Common myeloid progenitor, CD34-positive (primary cell): Measurements from ENCODE around the gene PTPRN2.

Experiments used
- CTCF ChIA-PET: fragments of 350-600 bp; sonication (Branson Sonifier 250); formaldehyde crosslinking; loops from one replicate; lab custom pipeline; 2021; ENCODE audit warnings: antibody characterized with exemption; lab: Charles Lee
- POLR2A ChIA-PET: fragments of 350-600 bp; sonication (Branson Sonifier 250); formaldehyde crosslinking; loops from one replicate; lab custom pipeline; 2021; ENCODE audit warnings: antibody characterized with exemption; lab: Charles Lee
- DNase-seq, 3 donors: peaks; one replicate each; pipeline versions ENCODE4 v3.0.0 to v3.0.0-alpha.2; 2013
- H3K27ac ChIP-seq, 2 experiments: 1 replicate in 1 of 2; 2 replicates in 1 of 2; pipeline ENCODE4 v1.7.0; 2013; ENCODE audit warnings: inconsistent platforms in 2 of 2, low read length in 2 of 2, mild to moderate bottlenecking in 2 of 2, low read depth in 1 of 2, moderate library complexity in 1 of 2; ENCODE audit not compliant: severe bottlenecking in 2 of 2, insufficient read depth in 1 of 2, poor library complexity in 1 of 2
- H3K27me3 ChIP-seq, 5 experiments: replicated peaks in 2 of 5; 1 replicate in 3 of 5; 2 replicates in 2 of 5; pipeline versions ENCODE4 v1.6.1 to v1.7.0; 2013; ENCODE audit warnings: low read length in 4 of 5, mild to moderate bottlenecking in 2 of 5, moderate library complexity in 2 of 5, inconsistent platforms in 1 of 5; ENCODE audit not compliant: insufficient read depth in 5 of 5, control insufficient read depth in 4 of 5
- H3K36me3 ChIP-seq, 4 experiments: 1 replicate in 2 of 4; 2 replicates in 2 of 4; pipeline versions ENCODE4 v1.6.1 to v1.7.0; 2013; ENCODE audit warnings: low read length in 3 of 4, control low read depth in 1 of 4, mild to moderate bottlenecking in 1 of 4; ENCODE audit not compliant: control insufficient read depth in 4 of 4, insufficient read depth in 4 of 4
- H3K4me1 ChIP-seq, 4 experiments: 1 replicate in 3 of 4; 2 replicates in 1 of 4; pipeline versions ENCODE4 v1.6.1 to v1.7.1; 2013; ENCODE audit warnings: low read length in 3 of 4, mild to moderate bottlenecking in 3 of 4, control low read depth in 1 of 4, inconsistent platforms in 1 of 4, moderate library complexity in 1 of 4; ENCODE audit not compliant: control insufficient read depth in 4 of 4, insufficient read depth in 4 of 4; ENCODE audit errors: control extremely low read depth in 1 of 4
- H3K4me3 ChIP-seq, 7 experiments: 1 replicate in 4 of 7; 2 replicates in 3 of 7; pipeline versions ENCODE4 v1.5.1 to v1.7.0; 2013; ENCODE audit warnings: mild to moderate bottlenecking in 7 of 7, low read length in 6 of 7, moderate library complexity in 6 of 7, inconsistent platforms in 2 of 7, low read depth in 2 of 7, control low read depth in 1 of 7; ENCODE audit not compliant: insufficient read depth in 4 of 7, control insufficient read depth in 1 of 7; ENCODE audit errors: extremely low read depth in 1 of 7
- H3K9me3 ChIP-seq, 5 experiments: 1 replicate in 4 of 5; 2 replicates in 1 of 5; pipeline versions ENCODE4 v1.6.1 to v1.7.1; 2013; ENCODE audit warnings: low read length in 4 of 5, mild to moderate bottlenecking in 2 of 5, inconsistent platforms in 1 of 5, low read depth in 1 of 5, moderate library complexity in 1 of 5; ENCODE audit not compliant: control insufficient read depth in 4 of 5, insufficient read depth in 2 of 5; ENCODE audit errors: control extremely low read depth in 1 of 5
- WGBS: methylation state at CpG from one replicate; pipeline ENCODE4 v1.1.5; 2013; ENCODE audit not compliant: insufficient coverage; 5-methylcytosine and 5-hydroxymethylcytosine counted together

PTPRN2 gene

DNA sequence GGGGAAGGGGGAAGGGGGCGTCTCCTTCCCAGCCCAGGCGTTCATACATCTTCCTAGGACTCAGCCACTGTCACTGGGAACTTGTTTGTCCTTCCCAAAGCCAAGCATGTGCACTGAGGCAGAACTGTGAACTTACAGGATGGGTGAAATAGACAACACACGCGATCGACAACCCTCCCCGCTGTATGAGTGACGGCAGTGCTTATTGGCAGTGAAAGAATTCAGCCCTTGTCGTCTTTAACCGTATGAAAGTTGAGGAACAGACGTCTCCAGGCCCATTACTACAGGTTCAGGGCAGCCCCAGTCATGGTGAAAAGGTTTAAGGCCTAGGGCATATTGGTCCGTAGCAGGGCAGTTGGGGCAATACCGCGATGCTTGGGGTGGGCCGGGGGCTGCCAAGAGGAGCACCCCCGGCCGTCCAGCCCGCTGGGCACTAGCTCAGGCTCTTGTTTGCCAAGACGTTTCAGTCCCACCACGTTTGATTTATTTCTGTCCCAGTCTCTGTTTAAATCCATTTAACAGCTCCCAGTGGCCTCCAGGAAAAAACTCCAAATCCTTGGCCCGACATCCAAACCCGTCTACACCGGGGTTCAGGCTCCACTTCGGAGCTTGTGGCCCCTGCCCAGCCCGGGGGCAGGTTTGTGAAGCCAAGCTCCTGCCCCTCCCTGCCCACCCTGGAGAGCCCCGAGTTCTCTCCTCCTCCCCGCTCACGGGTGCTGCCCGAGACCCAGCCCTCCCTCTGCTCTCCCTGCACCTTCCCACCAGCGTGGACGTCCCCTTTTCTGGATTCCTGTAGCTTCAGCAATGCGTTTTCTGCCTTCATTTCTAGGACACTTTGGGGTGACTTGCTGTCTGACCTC, 1091.0 kb downstream of the PTPRN2 start:
- CTCF ChIA-PET: no interaction called here

GRCh38 chr7:157495594-157495993, 1092.0 kb downstream of the PTPRN2 start:
- WGBS: 89% methylated on average over 11 of the region's 13 CpGs
- DNase-seq: no peak
- H3K4me1 ChIP-seq: peaks cover 0 to under 1% (median 0%) of the 10 kb centered on the region in 4 experiments
- no peak overlapping the region for H3K27ac ChIP-seq
- H3K4me3 ChIP-seq: no peak overlapping the region
- CTCF ChIA-PET: no interaction called here
- POLR2A ChIA-PET: no interaction called here
- H3K27me3 ChIP-seq: peaks cover 0 to 14% (median 5%) of the 10 kb centered on the region in 5 experiments
- no peaks in the 10 kb centered on the region for H3K36me3 ChIP-seq
- peaks cover 0 to 3% (median 3%) of the 10 kb centered on the region in 5 experiments for H3K9me3 ChIP-seq

More for the DNA sequence above, 1091.0 kb downstream of the PTPRN2 start:
- Histone ChIP-seq H3K4me3 (no peak overlapping the region), H3K27ac (no peak overlapping the region), H3K4me1 (no peaks in the 10 kb centered on the region), H3K27me3 (peaks cover 0 to 14% (median 5%) of the 10 kb centered on the region in 5 experiments), H3K36me3 (no peaks in the 10 kb centered on the region), H3K9me3 (peaks cover 0 to under 1% (median 0%) of the 10 kb centered on the region in 5 experiments)
- WGBS: 91% methylated on average over 31 of the region's 31 CpGs
- POLR2A ChIA-PET: no interaction called here
- DNase-seq: no peak

DNA sequence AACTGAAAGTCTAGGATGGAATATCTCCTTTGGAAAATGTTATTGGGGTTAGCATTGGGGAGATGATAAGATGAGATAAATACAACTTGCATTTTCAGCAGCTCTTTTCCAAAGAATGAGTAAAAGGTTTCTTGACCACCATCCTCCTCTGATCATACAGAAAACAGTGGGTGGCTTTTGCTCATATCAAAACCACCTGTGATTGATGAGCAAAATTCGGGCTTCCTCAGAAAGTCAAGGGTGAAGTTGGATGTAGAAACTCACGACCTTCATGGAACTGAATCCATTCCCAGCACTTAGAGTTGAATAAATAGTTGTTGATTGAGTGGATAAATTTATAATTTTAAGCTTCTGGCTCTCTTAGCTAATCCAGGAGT, 1092.5 kb downstream of the PTPRN2 start:
- WGBS: no CpG with 5 or more reads among the region's 2 CpGs
- DNase-seq: no peak
- no peaks in the 10 kb centered on the region for H3K36me3 ChIP-seq
- no peak overlapping the region for H3K27ac ChIP-seq
- POLR2A ChIA-PET: no interaction called here
- peaks cover 0 to 4% (median 2%) of the 10 kb centered on the region in 4 experiments for H3K4me1 ChIP-seq
- peaks cover 0 to 14% (median 5%) of the 10 kb centered on the region in 5 experiments for H3K27me3 ChIP-seq
- H3K4me3 ChIP-seq: no peak overlapping the region
- CTCF ChIA-PET: no interaction called here
- peaks cover 0 to 3% (median 3%) of the 10 kb centered on the region in 5 experiments for H3K9me3 ChIP-seq

- Histone ChIP-seq H3K4me1 (peaks cover 0 to 6% (median 4%) of the 10 kb centered on the region in 4 experiments), H3K27me3 (peaks cover 0 to 14% (median 5%) of the 10 kb centered on the region in 5 experiments), H3K4me3 (no peak overlapping the region), H3K9me3 (peaks cover 0 to 3% (median 3%) of the 10 kb centered on the region in 5 experiments), H3K36me3 (no peaks in the 10 kb centered on the region), H3K27ac (no peak overlapping the region)
- WGBS: 89% methylated on average over 11 of the region's 12 CpGs
- DNase-seq: no peak
- ChIA-PET POLR2A (no interaction called here), CTCF (no interaction called here)
Observed at GRCh38 chr7:157494506-157495176, 1093.0 kb downstream of the PTPRN2 start.

- H3K36me3 ChIP-seq: no peaks in the 10 kb centered on the region
- DNase-seq: no peak
- peaks cover 0 to 6% (median 4%) of the 10 kb centered on the region in 4 experiments for H3K4me1 ChIP-seq
- no peak overlapping the region for H3K4me3 ChIP-seq
- CTCF ChIA-PET: no interaction called here
- 100% methylated on average over 2 of the region's 4 CpGs for WGBS
- H3K9me3 ChIP-seq: peaks cover 0 to 3% (median 3%) of the 10 kb centered on the region in 5 experiments
- no peak overlapping the region for H3K27ac ChIP-seq
- POLR2A ChIA-PET: no interaction called here
- H3K27me3 ChIP-seq: peaks cover 0 to 14% (median 5%) of the 10 kb centered on the region in 5 experiments
Observed at GRCh38 chr7:157493776-157494175, 1093.8 kb downstream of the PTPRN2 start.

- no peaks in the 10 kb centered on the region for H3K36me3 ChIP-seq
- 68% methylated on average over 5 of the region's 5 CpGs for WGBS
- H3K27ac ChIP-seq: no peak overlapping the region
- peaks cover 0 to 6% (median 4%) of the 10 kb centered on the region in 4 experiments for H3K4me1 ChIP-seq
- POLR2A ChIA-PET: no interaction called here
- H3K9me3 ChIP-seq: peaks cover 0 to 3% (median 3%) of the 10 kb centered on the region in 5 experiments
- peaks cover 0 to 14% (median 5%) of the 10 kb centered on the region in 5 experiments for H3K27me3 ChIP-seq
- CTCF ChIA-PET: no interaction called here
- DNase-seq: no peak
- H3K4me3 ChIP-seq: no peak overlapping the region
Observed at GRCh38 chr7:157493017-157493416, 1094.6 kb downstream of the PTPRN2 start.
